Nephron progenitor cell (in vitro differentiated cells): ENCODE data around the gene MTA2.

Source experiments
- DNase-seq: peaks from one replicate; pipeline ENCODE4 v3.0.0; 2021
- H3K27ac Mint-ChIP-seq: 2 replicates; pipeline ENCODE4 v1.8.0; 2021; ENCODE audit warnings: mild to moderate bottlenecking, moderate library complexity, mixed read lengths
- H3K27me3 Mint-ChIP-seq: 2 replicates; pipeline ENCODE4 v1.8.0; 2021; ENCODE audit warnings: mild to moderate bottlenecking, low read depth, mixed read lengths; ENCODE audit not compliant: poor library complexity
- H3K36me3 Mint-ChIP-seq: 2 replicates; pipeline ENCODE4 v1.8.0; 2021; ENCODE audit warnings: low read depth, mixed read lengths
- H3K4me1 Mint-ChIP-seq: 2 replicates; pipeline ENCODE4 v1.8.0; 2021; ENCODE audit warnings: mixed read lengths
- H3K4me3 Mint-ChIP-seq: 2 replicates; pipeline ENCODE4 v1.8.0; 2021; ENCODE audit warnings: mild to moderate bottlenecking, moderate library complexity, mixed read lengths
- H3K9me3 Mint-ChIP-seq: 2 replicates; pipeline ENCODE4 v1.8.0; 2021; ENCODE audit warnings: mild to moderate bottlenecking, moderate library complexity, mixed read lengths
- CTCF ChIP-seq: fragments of 200-600 bp; sonication (generic); IDR thresholded peaks from 2 replicates; pipeline ENCODE4 v1.5.0; 2021; ENCODE audit warnings: antibody characterized with exemption

MTA2 gene

GRCh38 chr11:62548545-62549335 lies 52.9 kb downstream of the MTA2 start:
- peaks cover 69% of the 10 kb centered on the region for H3K4me1 Mint-ChIP-seq
- H3K4me3 Mint-ChIP-seq, result no peak overlapping the region
- no peak overlapping the region for H3K27ac Mint-ChIP-seq
- no peak for DNase-seq
- no peak for TF ChIP-seq CTCF
- H3K27me3 Mint-ChIP-seq, result peaks cover 50% of the 10 kb centered on the region
- no peaks in the 10 kb centered on the region for H3K9me3 Mint-ChIP-seq
- no peaks in the 10 kb centered on the region for H3K36me3 Mint-ChIP-seq

- TF ChIP-seq CTCF, result no peak
- H3K4me3 Mint-ChIP-seq, result peak overlapping the region; percentile 81
- no peak overlapping the region for H3K27ac Mint-ChIP-seq
- H3K27me3 Mint-ChIP-seq, result peaks cover 60% of the 10 kb centered on the region
- no peaks in the 10 kb centered on the region for H3K36me3 Mint-ChIP-seq
- peaks cover 69% of the 10 kb centered on the region for H3K4me1 Mint-ChIP-seq
- no peaks in the 10 kb centered on the region for H3K9me3 Mint-ChIP-seq
- DNase-seq, result no peak
These were observed 53.9 kb downstream of the MTA2 start for GRCh38 chr11:62547691-62548281.

- H3K4me1 Mint-ChIP-seq, result peaks cover 67% of the 10 kb centered on the region
These were observed 54.6 kb downstream of the MTA2 start for GRCh38 chr11:62546929-62547625.

GRCh38 chr11:62546244-62546928 lies 55.3 kb downstream of the MTA2 start, which contains the start of gene AHNAK:
Gene AHNAK, minus strand, starts transcription at chr11:62546806. Its CDS starts 10,708 bp downstream, at chr11:62536098.
- peaks cover 67% of the 10 kb centered on the region for H3K4me1 Mint-ChIP-seq
- DNase-seq, result peak; percentile 82
- H3K27ac Mint-ChIP-seq, result no peak within 1 kb of the TSS
- H3K9me3 Mint-ChIP-seq, result no peaks in the 10 kb centered on the region
- TF ChIP-seq CTCF, result no peak
- no peaks in the 10 kb centered on the region for H3K36me3 Mint-ChIP-seq
- peaks cover 68% of the 10 kb centered on the region for H3K27me3 Mint-ChIP-seq
- peak within 1 kb of the TSS; percentile 88 for H3K4me3 Mint-ChIP-seq

More at GRCh38 chr11:62546929-62547625, 54.6 kb downstream of the MTA2 start:
- no peak for TF ChIP-seq CTCF
- no peaks in the 10 kb centered on the region for H3K36me3 Mint-ChIP-seq
- peak; percentile 47 for DNase-seq
- no peaks in the 10 kb centered on the region for H3K9me3 Mint-ChIP-seq
- peaks cover 65% of the 10 kb centered on the region for H3K27me3 Mint-ChIP-seq
- H3K4me3 Mint-ChIP-seq, result peak overlapping the region; percentile 81
- H3K27ac Mint-ChIP-seq, result no peak overlapping the region

GRCh38 chr11:62545437-62546243 lies 56.0 kb downstream of the MTA2 start:
- Mint-ChIP-seq H3K4me3 (peak overlapping the region; percentile 88), H3K9me3 (no peaks in the 10 kb centered on the region), H3K27me3 (peaks cover 66% of the 10 kb centered on the region), H3K36me3 (no peaks in the 10 kb centered on the region), H3K27ac (no peak overlapping the region), H3K4me1 (peaks cover 69% of the 10 kb centered on the region)
- DNase-seq, result peak; percentile 80
- TF ChIP-seq CTCF, result no peak
